Measurements from ENCODE around the gene PRDM5. TPM values are rescaled to one million over a fixed set of nuclear protein-coding genes. Genes with fewer than 3 reads are reported as not detected.

Gene PRDM5
- polyA plus RNA-seq, 1 donor from 2014 or later: 1.6 TPM

DNA sequence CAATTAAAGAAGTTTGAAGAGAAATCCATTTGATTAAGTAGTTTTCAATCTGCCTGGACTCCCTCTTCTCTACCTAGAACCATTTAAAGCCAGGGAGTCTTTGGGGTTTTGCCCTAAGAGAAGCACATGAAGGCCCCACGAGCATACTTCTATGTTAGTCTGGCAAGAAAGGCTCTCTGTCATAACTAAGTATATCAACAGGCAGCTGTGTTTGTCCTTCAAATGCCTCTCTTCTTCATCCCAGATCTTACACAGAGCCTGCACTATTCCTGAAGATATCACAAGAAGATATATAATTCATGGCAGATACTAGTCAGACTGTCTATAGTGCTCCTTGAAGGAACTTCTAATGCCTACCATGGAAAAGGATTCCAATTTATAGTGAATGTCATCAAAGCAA is 206.2 kb downstream of the PRDM5 start:
- Histone ChIP-seq H3K27ac (ENCODE audit: low read length) (no peak overlapping the region), H3K4me3 (ENCODE audit: low read length) (no peak overlapping the region), H3K27me3 (ENCODE audit: insufficient read depth, low read depth, low read length) (no peaks in the 10 kb centered on the region), H2AFZ (ENCODE audit: low read depth, low read length) (no peak overlapping the region), H4K20me1 (ENCODE audit: insufficient read depth) (no peaks in the 10 kb centered on the region), H3K4me2 (ENCODE audit: low read length) (no peak overlapping the region), H3F3A (ENCODE audit: insufficient read depth, low read length, poor library complexity, severe bottlenecking) (no peaks in the 10 kb centered on the region), H3K36me3 (ENCODE audit: insufficient read depth, low read length) (no peaks in the 10 kb centered on the region), H3K9ac (ENCODE audit: low read length) (no peak overlapping the region), H3K9me3 (ENCODE audit: low read length) (no peaks in the 10 kb centered on the region), H3K9me2 (ENCODE audit: insufficient read depth, low read length) (no peaks in the 10 kb centered on the region), H3K79me2 (replicated peaks; ENCODE audit: insufficient read depth, low read length) (no peaks in the 10 kb centered on the region)
- TF ChIP-seq POLR2AphosphoS5 (IDR thresholded peaks at IDR 0.05) (no peak), SMC3 (conservative IDR thresholded peaks at IDR 0.05; ENCODE audit: poor library complexity) (no peak), MXI1 (conservative IDR thresholded peaks at IDR 0.05; ENCODE audit: poor library complexity, severe bottlenecking) (no peak), TAF1 (IDR thresholded peaks at IDR 0.05; ENCODE audit: low read depth) (no peak), EZH2 (IDR thresholded peaks at IDR 0.05; ENCODE audit: borderline replicate concordance, insufficient read depth, low read length, poor library complexity, severe bottlenecking) (no peak), EP300 (conservative IDR thresholded peaks at IDR 0.05; ENCODE audit: poor library complexity, severe bottlenecking) (no peak), RAD21 (conservative IDR thresholded peaks at IDR 0.05) (no peak)
- TF ChIP-seq, protein P1, sequence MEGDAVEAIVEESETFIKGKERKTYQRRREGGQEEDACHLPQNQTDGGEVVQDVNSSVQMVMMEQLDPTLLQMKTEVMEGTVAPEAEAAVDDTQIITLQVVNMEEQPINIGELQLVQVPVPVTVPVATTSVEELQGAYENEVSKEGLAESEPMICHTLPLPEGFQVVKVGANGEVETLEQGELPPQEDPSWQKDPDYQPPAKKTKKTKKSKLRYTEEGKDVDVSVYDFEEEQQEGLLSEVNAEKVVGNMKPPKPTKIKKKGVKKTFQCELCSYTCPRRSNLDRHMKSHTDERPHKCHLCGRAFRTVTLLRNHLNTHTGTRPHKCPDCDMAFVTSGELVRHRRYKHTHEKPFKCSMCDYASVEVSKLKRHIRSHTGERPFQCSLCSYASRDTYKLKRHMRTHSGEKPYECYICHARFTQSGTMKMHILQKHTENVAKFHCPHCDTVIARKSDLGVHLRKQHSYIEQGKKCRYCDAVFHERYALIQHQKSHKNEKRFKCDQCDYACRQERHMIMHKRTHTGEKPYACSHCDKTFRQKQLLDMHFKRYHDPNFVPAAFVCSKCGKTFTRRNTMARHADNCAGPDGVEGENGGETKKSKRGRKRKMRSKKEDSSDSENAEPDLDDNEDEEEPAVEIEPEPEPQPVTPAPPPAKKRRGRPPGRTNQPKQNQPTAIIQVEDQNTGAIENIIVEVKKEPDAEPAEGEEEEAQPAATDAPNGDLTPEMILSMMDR (IDR thresholded peaks at IDR 0.05; ENCODE audit: poor library complexity, severe bottlenecking): no peak
- TF ChIP-seq, protein P2, sequence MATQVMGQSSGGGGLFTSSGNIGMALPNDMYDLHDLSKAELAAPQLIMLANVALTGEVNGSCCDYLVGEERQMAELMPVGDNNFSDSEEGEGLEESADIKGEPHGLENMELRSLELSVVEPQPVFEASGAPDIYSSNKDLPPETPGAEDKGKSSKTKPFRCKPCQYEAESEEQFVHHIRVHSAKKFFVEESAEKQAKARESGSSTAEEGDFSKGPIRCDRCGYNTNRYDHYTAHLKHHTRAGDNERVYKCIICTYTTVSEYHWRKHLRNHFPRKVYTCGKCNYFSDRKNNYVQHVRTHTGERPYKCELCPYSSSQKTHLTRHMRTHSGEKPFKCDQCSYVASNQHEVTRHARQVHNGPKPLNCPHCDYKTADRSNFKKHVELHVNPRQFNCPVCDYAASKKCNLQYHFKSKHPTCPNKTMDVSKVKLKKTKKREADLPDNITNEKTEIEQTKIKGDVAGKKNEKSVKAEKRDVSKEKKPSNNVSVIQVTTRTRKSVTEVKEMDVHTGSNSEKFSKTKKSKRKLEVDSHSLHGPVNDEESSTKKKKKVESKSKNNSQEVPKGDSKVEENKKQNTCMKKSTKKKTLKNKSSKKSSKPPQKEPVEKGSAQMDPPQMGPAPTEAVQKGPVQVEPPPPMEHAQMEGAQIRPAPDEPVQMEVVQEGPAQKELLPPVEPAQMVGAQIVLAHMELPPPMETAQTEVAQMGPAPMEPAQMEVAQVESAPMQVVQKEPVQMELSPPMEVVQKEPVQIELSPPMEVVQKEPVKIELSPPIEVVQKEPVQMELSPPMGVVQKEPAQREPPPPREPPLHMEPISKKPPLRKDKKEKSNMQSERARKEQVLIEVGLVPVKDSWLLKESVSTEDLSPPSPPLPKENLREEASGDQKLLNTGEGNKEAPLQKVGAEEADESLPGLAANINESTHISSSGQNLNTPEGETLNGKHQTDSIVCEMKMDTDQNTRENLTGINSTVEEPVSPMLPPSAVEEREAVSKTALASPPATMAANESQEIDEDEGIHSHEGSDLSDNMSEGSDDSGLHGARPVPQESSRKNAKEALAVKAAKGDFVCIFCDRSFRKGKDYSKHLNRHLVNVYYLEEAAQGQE (IDR thresholded peaks at IDR 0.05; ENCODE audit: borderline replicate concordance): no peak

DNA sequence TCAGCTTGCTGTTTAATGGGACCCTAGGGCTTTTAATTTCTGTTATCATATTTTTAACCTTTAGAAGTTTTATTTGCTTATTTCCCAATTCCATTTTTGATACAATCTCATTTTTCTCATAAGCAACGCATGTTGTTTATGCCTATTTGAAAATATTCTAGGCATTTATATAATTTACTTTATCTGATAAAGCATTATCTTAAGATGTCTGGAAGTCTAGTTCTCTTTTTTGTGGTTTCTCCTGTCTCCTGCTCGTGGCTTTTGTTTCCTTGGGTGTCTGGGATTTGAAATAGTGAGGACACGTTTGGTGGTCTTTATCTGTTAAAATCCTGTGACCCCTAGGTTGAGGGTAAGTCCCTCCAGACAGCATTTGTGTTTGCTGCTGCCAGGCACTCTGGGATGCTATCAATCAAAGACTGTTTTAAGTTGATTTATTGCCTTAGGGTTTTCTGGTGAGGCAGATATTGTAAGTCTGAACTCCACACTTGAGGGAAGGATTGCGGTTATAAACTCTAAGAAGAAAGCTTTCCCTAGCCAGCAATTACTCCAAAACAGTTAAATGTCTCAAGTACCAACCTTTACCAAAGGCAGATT is 208.0 kb downstream of the PRDM5 start:
- Histone ChIP-seq H3K27me3 (ENCODE audit: insufficient read depth, low read depth, low read length) (no peaks in the 10 kb centered on the region), H2AFZ (ENCODE audit: low read depth, low read length) (no peak overlapping the region), H3K36me3 (ENCODE audit: insufficient read depth, low read length) (no peaks in the 10 kb centered on the region), H3K4me2 (ENCODE audit: low read length) (no peak overlapping the region), H3K79me2 (replicated peaks; ENCODE audit: insufficient read depth, low read length) (no peaks in the 10 kb centered on the region), H4K20me1 (ENCODE audit: insufficient read depth) (no peaks in the 10 kb centered on the region), H3F3A (ENCODE audit: insufficient read depth, low read length, poor library complexity, severe bottlenecking) (no peaks in the 10 kb centered on the region), H3K27ac (ENCODE audit: low read length) (no peak overlapping the region), H3K9ac (ENCODE audit: low read length) (no peak overlapping the region), H3K9me2 (ENCODE audit: insufficient read depth, low read length) (no peaks in the 10 kb centered on the region), H3K9me3 (ENCODE audit: low read length) (no peaks in the 10 kb centered on the region), H3K4me3 (ENCODE audit: low read length) (no peak overlapping the region)
- TF ChIP-seq EZH2 (IDR thresholded peaks at IDR 0.05; ENCODE audit: borderline replicate concordance, insufficient read depth, low read length, poor library complexity, severe bottlenecking): no peak
- TF ChIP-seq SMC3 (conservative IDR thresholded peaks at IDR 0.05; ENCODE audit: poor library complexity): no peak
- TF ChIP-seq TAF1 (IDR thresholded peaks at IDR 0.05; ENCODE audit: low read depth): no peak
- no peak for TF ChIP-seq MXI1 (conservative IDR thresholded peaks at IDR 0.05; ENCODE audit: poor library complexity, severe bottlenecking)
- no peak for TF ChIP-seq RAD21 (conservative IDR thresholded peaks at IDR 0.05)
- TF ChIP-seq POLR2AphosphoS5 (IDR thresholded peaks at IDR 0.05): no peak
- TF ChIP-seq, protein P2 (IDR thresholded peaks at IDR 0.05; ENCODE audit: borderline replicate concordance): no peak
- TF ChIP-seq EP300 (conservative IDR thresholded peaks at IDR 0.05; ENCODE audit: poor library complexity, severe bottlenecking): no peak
- TF ChIP-seq, protein P1 (IDR thresholded peaks at IDR 0.05; ENCODE audit: poor library complexity, severe bottlenecking): no peak
